Measurements from ENCODE around the gene C1QTNF7.

The C1QTNF7 gene, protein sequence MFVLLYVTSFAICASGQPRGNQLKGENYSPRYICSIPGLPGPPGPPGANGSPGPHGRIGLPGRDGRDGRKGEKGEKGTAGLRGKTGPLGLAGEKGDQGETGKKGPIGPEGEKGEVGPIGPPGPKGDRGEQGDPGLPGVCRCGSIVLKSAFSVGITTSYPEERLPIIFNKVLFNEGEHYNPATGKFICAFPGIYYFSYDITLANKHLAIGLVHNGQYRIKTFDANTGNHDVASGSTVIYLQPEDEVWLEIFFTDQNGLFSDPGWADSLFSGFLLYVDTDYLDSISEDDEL

GRCh38 chr4:15427701-15428100 lies at the start of gene C1QTNF7:
Gene C1QTNF7, plus strand, starts transcription at chr4:15428033. Its CDS starts 7,711 bp downstream, at chr4:15435744.
- DNase-seq = no peak

- no peak for DNase-seq
These were observed 49.8 kb upstream of the C1QTNF7 start for GRCh38 chr4:15378062-15378461.

- no peak for DNase-seq
These were observed 49.3 kb upstream of the C1QTNF7 start for GRCh38 chr4:15378493-15378892.

- DNase-seq = no peak
These were observed 46.0 kb upstream of the C1QTNF7 start for GRCh38 chr4:15381806-15382338.

GRCh38 chr4:15382669-15383273 lies 45.1 kb upstream of the C1QTNF7 start:
- no peak for DNase-seq

- DNase-seq = no peak
These were observed 42.3 kb upstream of the C1QTNF7 start for GRCh38 chr4:15385515-15385914.

DNA sequence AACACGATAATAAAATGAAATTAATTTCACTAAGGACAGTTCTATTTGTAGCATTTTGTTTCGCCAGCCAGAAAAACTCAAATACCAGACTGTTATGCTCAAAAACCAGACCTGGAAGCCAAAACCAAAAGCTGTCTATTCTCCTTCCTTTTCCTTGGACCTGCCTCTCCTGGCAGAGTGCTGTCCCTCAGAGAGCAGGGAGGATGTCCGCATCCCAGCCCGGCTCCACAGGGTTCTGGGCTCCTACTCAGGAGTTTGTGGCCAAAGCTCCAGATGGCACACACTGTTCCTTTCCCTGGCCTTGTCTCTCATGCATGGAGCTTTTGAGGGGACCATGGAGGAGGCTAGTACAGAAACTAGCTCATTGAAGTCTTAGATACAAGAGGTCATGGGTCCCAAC lies 41.9 kb upstream of the C1QTNF7 start:
- DNase-seq = no peak

DNA sequence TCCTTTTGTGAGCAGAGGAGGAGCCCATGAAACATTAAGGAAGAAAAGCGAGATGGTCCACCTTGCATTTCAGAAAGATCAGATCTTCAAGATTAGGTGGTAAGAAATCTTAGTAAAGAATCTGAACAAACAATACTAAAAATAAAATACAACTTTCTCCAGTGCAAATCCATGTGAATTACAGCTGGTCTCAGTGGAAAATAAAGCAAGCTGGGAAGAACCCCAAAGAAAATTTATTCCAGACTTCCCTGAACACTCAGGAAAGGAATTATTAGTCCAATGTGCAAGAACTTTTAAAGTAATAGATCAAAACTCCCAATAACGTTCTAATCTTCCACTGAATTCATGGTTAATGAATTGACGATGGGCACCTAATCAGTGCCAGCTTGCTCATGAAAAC lies 37.3 kb upstream of the C1QTNF7 start:
- no peak for DNase-seq

GRCh38 chr4:15392053-15392805 lies 35.6 kb upstream of the C1QTNF7 start:
- DNase-seq = no peak

GRCh38 chr4:15395311-15395710 lies 32.5 kb upstream of the C1QTNF7 start:
- no peak for DNase-seq

GRCh38 chr4:15396157-15396800 lies 31.6 kb upstream of the C1QTNF7 start:
- no peak for DNase-seq

DNA sequence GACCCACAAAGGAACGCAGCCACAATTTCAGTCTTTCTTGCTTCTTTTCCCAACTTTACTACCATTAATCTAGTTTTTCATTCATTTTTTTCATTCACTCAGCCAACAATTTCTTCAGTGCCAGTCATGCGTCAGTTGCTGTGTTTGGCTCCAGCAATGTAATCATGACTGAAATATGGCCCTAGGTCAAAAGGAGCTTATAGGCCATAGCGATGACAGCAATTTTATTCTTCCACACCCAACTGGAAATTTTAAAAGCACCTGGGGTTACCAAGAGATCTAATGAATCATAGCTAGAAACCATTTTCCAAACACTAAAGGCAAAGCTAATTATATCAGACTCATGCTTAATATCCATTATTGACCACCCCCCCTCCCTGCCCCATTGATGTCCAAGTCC lies 29.8 kb upstream of the C1QTNF7 start:
- DNase-seq = no peak

- no peak for DNase-seq
These were observed 29.1 kb upstream of the C1QTNF7 start for GRCh38 chr4:15398732-15399131.

DNA sequence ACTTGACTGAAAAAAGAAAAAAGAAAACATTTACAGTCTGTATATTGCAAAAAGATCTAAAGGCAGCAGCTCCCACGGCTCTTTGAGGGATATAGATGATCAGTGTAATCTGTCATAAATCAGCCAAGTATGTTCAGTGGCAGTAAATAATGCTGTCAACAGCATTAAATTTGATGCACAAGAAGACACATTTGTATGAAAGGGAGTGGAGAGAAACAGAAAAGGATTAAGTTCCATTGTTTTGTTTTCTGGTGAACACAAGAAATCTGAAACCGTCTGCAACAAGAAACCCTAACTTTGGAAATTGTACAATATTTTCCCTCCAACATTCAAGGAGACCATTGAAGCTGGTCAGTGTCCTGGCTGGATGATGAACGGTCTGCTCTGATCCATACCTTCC lies 27.6 kb upstream of the C1QTNF7 start:
- DNase-seq = no peak

DNA sequence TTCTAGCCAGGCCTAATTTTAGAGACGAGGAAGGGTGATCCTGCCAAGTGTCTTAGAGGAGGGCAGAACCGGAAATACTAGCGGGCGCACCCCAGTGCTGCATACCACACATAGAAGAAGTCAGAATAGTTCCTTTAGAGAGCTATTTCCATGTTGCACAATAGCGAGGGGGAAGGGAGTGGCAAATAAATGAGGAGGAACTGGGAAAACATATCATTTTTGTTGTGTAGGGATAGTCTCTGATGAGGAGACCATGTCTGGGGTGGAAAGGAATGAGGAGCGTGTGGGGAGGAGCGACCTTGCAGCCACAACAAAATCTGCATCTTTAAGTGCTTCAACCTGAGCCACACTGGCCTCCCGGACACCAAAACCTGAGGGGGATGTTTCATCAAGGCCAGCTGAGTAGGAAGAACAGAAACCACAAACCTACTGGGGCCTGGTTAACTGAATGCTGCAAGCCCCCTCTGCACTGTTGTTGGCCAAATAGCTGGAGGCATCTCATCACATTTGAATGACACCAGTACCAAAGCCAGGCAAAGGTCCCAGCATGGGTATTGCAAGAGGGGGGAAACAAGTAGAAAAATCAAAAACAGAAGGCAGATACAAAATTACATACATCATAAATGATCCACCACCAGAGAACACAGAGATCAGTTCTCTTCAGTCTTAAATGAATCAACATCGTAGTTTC lies 26.7 kb upstream of the C1QTNF7 start:
- DNase-seq = no peak

DNA sequence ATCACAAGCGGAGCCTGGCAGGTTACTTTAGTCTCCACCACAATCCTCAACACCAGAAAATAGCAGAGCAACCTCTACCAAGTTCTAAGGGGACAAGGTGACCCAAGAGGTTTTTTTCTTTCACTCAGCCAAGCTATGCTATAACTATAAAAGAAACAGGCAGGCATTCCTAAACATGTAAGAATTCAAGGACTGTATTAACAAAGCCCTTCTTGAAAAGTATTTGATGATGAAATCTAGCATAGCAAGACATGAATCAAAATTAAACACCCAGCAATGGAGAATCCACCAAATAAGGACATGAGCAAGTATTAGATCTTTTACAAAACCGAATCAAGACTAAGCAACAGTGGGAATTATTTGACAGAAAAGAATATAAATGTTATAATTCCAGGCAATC lies 25.7 kb upstream of the C1QTNF7 start:
- DNase-seq = no peak

DNA sequence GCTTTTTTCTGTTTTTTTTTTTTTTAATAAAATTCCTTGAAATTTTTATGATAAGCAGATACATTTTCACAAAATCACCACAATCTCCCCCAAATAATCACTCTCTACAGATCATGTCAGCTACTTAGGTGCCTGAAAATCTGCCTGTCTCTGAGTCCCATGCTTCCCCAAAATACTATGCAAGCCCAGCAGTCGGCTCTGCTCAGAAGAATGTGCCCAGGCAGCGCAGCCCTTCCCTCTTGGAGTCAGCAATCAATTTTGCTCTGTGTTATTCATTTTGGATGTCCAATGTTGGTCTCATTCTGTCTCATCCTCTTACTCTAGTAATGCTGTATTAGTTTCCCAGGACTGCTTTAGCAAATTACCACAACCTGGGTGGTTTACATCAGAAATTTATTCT lies 24.9 kb upstream of the C1QTNF7 start:
- DNase-seq = no peak

GRCh38 chr4:15405018-15405417 lies 22.8 kb upstream of the C1QTNF7 start:
- DNase-seq = no peak

DNA sequence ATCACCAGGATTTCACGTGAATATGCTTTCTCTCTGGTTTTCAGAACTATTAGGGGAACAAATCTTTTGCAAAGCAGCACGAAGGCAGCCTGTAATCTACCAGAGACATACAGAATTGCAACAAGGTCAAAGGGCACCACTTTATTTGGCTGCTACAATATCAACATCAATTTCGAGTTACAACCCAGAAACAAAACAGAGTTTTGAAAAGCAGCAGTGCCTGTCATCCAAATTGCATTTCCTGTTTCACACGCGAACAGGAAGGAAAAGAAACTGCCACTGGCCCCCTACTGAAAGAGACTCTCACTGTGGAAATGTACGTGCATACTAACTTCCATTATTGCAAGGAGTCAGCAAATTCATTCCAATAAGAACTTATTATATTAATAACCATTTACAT lies 17.1 kb upstream of the C1QTNF7 start:
- no peak for DNase-seq

- no peak for DNase-seq
These were observed 15.4 kb upstream of the C1QTNF7 start for GRCh38 chr4:15412461-15412860.

- no peak for DNase-seq
These were observed 14.7 kb upstream of the C1QTNF7 start for GRCh38 chr4:15413010-15413622.

- no peak for DNase-seq
These were observed 14.2 kb upstream of the C1QTNF7 start for GRCh38 chr4:15413623-15414019.

Data from NCI-H187 treated with DMSO at 0.1 percent for 48 hours (cell line).